A673 (cell line): Measurements from ENCODE around the gene TCP11L2. TPM values are rescaled to one million over a fixed set of nuclear protein-coding genes. Genes with fewer than 3 reads are reported as not detected.

Source experiments
- BruUV-seq: library from RNA; stranded (reverse); fragments of 400-500 nt; replicated peaks from 2 replicates; lab custom pipeline; 2021; lab: Mats Ljungman, UMichigan
- CTCF ChIA-PET: fragments of 300-600 bp; sonication (Branson Sonifier 250); formaldehyde crosslinking; loops from one replicate; lab custom pipeline; 2022; ENCODE audit warnings: antibody characterized with exemption; lab: Charles Lee
- POLR2A ChIA-PET: fragments of 300-600 bp; sonication (Branson Sonifier 250); formaldehyde crosslinking; loops from one replicate; lab custom pipeline; 2022; ENCODE audit warnings: antibody characterized with exemption; ENCODE audit not compliant: low non-redundant PET; lab: Charles Lee
- DNase-seq: peaks from one replicate; pipeline ENCODE4 v3.0.0-alpha.2; 2015; ENCODE audit warnings: low spot score
- H3K27ac ChIP-seq: fragments of 200-600 bp; sonication (generic); 2 replicates; pipeline ENCODE4 v1.5.1; 2016; ENCODE audit warnings: mixed run types, low read depth, mild to moderate bottlenecking, mixed read lengths, antibody characterized with exemption, low read length; ENCODE audit not compliant: poor library complexity, severe bottlenecking
- H3K27me3 ChIP-seq: fragments of 200-600 bp; sonication (generic); replicated peaks from 2 replicates; pipeline ENCODE4 v1.6.1; 2017; ENCODE audit warnings: mixed run types, low read depth, mild to moderate bottlenecking, mixed read lengths, antibody characterized with exemption, low read length; ENCODE audit not compliant: insufficient read depth, poor library complexity
- H3K36me3 ChIP-seq: fragments of 200-600 bp; sonication (generic); 2 replicates; pipeline ENCODE4 v1.6.1; 2016; ENCODE audit warnings: mixed run types, mild to moderate bottlenecking, mixed read lengths, antibody characterized with exemption, low read length; ENCODE audit not compliant: insufficient read depth, poor library complexity, severe bottlenecking
- H3K4me1 ChIP-seq: fragments of 200-600 bp; sonication (generic); 2 replicates; pipeline ENCODE4 v1.6.1; 2017; ENCODE audit warnings: mixed run types, mild to moderate bottlenecking, mixed read lengths, antibody characterized with exemption, low read length; ENCODE audit not compliant: insufficient read depth, poor library complexity, severe bottlenecking
- H3K4me3 ChIP-seq: fragments of 200-600 bp; sonication (generic); 2 replicates; pipeline ENCODE4 v1.5.1; 2016; ENCODE audit warnings: low read depth, mixed run types, mild to moderate bottlenecking, mixed read lengths, low read length; ENCODE audit not compliant: poor library complexity, severe bottlenecking
- H3K9me3 ChIP-seq: fragments of 200-600 bp; sonication (generic); 2 replicates; pipeline ENCODE4 v1.6.1; 2016; ENCODE audit warnings: mixed run types, low read depth, mild to moderate bottlenecking, mixed read lengths, antibody characterized with exemption, low read length; ENCODE audit not compliant: poor library complexity, severe bottlenecking
- EZH2 ChIP-seq: fragments of 200-600 bp; sonication (generic); IDR thresholded peaks from 2 replicates; pipeline ENCODE4 v1.6.1; 2017; ENCODE audit warnings: borderline replicate concordance, low read depth, mild to moderate bottlenecking, mixed read lengths, antibody characterized with exemption, low read length; ENCODE audit not compliant: poor library complexity, severe bottlenecking
- intact Hi-C: fragments of 100-400 bp; cut with micrococcal nuclease; formaldehyde crosslinking; loops from one replicate; pipeline ENCODE4 v1.10.0; 2022; ENCODE audit not compliant: unreplicated experiment
- total RNA-seq: library from RNA; stranded (reverse); gene quantifications from 2 replicates; pipeline ENCODE4 v1.2.3, GENCODE V29; 2021
- TF ChIP-seq, protein P1 (sequence below): fragments of 300-800, 200-600 bp; sonication (generic); conservative IDR thresholded peaks from 2 replicates; pipeline ENCODE4 v1.5.1; 2017; ENCODE audit warnings: low read depth, mild to moderate bottlenecking, antibody characterized with exemption, low read length, moderate library complexity, mixed read lengths

The TCP11L2 gene
- total RNA-seq, 1 experiment from 2014 or later, result 0.39 TPM

DNA sequence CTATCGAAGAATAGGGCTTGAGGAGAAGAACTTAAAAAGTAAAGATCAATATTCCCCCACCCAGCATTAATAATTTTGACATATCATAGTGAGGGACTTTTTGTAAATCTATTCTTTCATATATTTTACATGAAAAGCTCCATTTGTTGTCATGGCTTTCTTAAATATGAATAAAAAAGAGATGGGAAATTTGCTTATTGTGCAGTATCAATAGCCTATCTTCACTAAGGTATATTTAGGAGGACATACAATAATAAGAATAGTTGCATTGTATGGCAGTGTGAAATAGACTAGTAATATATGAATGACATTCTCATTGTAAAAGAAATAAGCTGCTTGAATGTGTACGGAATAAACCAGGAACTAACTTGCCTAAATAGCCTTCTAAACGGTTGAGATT lies 5.5 kb upstream of the TCP11L2 start:
- no TSS peak for BruUV-seq
- DNase-seq, result no peak
- no peaks in the 10 kb centered on the region for H3K36me3 ChIP-seq
- no peak overlapping the region for H3K4me3 ChIP-seq
- peaks cover 5% of the 10 kb centered on the region for H3K4me1 ChIP-seq
- TF ChIP-seq EZH2, result no peak
- TF ChIP-seq, protein P1, sequence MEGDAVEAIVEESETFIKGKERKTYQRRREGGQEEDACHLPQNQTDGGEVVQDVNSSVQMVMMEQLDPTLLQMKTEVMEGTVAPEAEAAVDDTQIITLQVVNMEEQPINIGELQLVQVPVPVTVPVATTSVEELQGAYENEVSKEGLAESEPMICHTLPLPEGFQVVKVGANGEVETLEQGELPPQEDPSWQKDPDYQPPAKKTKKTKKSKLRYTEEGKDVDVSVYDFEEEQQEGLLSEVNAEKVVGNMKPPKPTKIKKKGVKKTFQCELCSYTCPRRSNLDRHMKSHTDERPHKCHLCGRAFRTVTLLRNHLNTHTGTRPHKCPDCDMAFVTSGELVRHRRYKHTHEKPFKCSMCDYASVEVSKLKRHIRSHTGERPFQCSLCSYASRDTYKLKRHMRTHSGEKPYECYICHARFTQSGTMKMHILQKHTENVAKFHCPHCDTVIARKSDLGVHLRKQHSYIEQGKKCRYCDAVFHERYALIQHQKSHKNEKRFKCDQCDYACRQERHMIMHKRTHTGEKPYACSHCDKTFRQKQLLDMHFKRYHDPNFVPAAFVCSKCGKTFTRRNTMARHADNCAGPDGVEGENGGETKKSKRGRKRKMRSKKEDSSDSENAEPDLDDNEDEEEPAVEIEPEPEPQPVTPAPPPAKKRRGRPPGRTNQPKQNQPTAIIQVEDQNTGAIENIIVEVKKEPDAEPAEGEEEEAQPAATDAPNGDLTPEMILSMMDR, result no peak
- intact Hi-C loops, result no loop called here
- H3K9me3 ChIP-seq, result no peaks in the 10 kb centered on the region
- POLR2A ChIA-PET, result no interaction called here
- no peaks in the 10 kb centered on the region for H3K27me3 ChIP-seq
- H3K27ac ChIP-seq, result no peak overlapping the region
- CTCF ChIA-PET, result no interaction called here

GRCh38 chr12:106297681-106298080 lies 4.9 kb upstream of the TCP11L2 start:
- ChIA-PET CTCF (no interaction called here), POLR2A (no interaction called here)
- H3K4me3 ChIP-seq, result no peak overlapping the region
- peaks cover 5% of the 10 kb centered on the region for H3K4me1 ChIP-seq
- no peaks in the 10 kb centered on the region for H3K27me3 ChIP-seq
- no peak overlapping the region for H3K27ac ChIP-seq
- TF ChIP-seq, protein P1, result no peak
- no peak for TF ChIP-seq EZH2
- no peaks in the 10 kb centered on the region for H3K36me3 ChIP-seq
- no peaks in the 10 kb centered on the region for H3K9me3 ChIP-seq
- no TSS peak for BruUV-seq
- DNase-seq, result no peak
- intact Hi-C loops, result no loop called here

- H3K9me3 ChIP-seq, result no peaks in the 10 kb centered on the region
- TF ChIP-seq EZH2, result no peak
- TF ChIP-seq, protein P1, result no peak
- CTCF ChIA-PET, result no interaction called here
- peaks cover 5% of the 10 kb centered on the region for H3K4me1 ChIP-seq
- H3K27ac ChIP-seq, result no peak overlapping the region
- BruUV-seq, result no TSS peak
- DNase-seq, result no peak
- H3K4me3 ChIP-seq, result no peak overlapping the region
- intact Hi-C loops, result no loop called here
- no peaks in the 10 kb centered on the region for H3K27me3 ChIP-seq
- POLR2A ChIA-PET, result no interaction called here
- H3K36me3 ChIP-seq, result no peaks in the 10 kb centered on the region
These were observed 3.2 kb upstream of the TCP11L2 start for GRCh38 chr12:106299202-106299774.
